ENCODE measurements around the gene MYT1.
A peak's percentile ranks its signal among the peaks of the same experiment; 100 is the strongest.

MYT1 gene

DNA sequence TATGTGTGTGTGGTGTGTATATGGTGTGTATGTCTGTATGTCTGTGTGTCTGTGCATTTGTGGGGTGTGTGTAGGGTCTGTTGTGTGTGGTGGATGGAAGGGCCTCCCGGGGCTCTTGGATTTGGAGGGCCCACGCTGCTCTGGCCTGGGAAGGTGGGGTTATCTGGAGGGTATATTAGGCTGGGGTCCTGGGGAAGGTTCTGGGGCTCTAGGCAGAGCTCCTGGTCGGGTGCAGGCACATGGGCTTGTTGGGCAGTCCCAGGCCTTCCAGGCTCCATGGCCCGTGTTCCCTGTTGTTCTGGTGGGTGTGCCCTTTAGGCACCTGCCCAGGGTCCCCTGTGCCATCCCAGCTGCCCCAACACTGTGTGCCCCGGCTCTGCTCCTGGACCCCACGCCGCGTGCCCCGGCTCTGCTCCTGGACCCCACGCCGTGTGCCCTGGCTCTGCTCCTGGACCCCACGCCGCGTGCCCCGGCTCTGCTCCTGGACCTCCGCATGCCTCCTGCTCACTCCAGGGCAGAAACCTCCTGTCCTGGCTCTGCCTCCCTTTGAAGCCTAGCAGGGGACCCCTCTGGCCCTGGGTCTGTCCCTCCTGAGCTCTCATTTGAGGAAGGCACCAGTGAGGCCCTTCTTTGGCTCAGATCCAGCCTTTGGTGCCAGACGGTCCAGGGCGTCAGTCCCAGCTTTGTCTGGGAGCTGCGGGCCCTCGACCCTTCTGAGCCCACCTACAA, 10.2 kb upstream of the MYT1 start:
- no peak for DNase-seq (ENCODE audit: low spot score)
- no peak for FAIRE-seq

DNA sequence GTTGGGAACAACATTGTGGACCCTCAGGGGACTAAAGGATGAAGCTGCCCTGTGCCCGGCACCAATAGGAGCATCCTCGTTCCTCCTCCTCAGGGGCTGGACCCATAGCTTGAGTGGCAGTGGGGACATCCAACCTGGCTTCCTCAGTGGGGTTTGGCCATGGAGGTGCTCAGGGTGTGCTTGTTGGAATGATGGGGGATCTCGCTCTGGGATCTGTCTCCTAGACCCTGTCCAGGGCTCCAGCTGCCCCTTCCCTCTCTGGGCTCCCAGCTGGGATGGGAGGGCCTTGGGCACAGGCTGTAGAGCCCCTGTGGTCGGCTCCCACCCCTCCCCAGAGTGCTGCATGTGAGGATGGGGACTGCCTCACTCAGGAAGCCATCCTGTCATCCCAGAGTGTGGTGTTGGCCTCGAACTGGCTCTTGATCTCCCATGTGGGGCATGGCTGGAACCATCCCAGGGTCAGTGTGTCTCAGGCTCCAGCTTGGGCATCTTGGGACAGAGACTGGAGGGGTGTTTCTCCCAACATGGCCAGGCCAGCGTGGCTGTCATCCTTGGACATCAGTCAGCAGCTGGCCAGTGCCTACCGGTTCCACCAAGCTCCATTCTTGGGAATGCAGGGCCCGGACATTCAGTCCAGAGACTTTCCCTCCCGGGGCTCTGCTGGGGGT, 9.5 kb upstream of the MYT1 start:
- DNase-seq (ENCODE audit: low spot score) (no peak), FAIRE-seq (no peak)

DNA sequence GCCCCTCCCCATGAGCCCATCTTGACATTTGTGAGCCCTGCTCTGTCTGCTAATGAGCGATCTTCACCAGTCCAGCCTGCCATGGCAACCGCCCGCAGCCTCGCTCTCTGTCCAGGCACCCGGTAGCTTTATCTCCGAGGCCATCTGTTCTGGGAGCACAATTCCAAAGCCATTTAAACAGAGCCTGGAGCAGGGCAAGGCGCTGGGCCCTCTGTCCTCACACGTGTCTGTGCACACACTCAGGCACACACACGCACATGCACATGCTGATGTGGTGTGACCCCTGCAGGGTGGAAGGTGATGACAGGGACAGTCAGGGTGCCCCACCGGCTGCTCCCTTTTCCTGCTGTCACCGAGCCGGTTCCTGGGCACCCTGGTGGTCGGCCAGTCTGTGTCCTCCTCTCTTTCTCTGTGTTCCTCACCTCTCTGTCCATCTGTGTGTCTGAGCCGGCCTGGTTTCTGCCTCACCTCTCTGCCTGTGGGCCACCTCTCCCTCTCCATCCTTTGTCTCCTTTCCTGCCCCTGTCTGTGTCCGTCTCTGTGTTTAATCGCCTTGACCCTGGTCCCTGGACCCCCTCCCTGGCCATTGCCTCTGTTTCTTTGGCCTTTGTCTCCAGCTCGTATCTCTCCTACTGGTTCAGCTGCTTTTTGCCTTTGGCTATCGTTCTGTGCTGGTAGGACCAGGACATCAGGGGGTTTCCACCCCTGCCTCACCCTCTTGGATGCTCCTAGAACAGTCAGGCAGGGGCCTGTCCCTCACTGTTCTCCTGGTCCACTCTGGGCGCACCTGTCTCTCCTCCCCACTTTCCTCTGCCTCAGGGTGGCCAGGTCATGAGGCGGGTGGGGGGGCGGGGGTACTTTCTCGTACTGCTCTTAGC, 8.8 kb upstream of the MYT1 start:
- FAIRE-seq (no peak), DNase-seq (ENCODE audit: low spot score) (no peak)

DNA sequence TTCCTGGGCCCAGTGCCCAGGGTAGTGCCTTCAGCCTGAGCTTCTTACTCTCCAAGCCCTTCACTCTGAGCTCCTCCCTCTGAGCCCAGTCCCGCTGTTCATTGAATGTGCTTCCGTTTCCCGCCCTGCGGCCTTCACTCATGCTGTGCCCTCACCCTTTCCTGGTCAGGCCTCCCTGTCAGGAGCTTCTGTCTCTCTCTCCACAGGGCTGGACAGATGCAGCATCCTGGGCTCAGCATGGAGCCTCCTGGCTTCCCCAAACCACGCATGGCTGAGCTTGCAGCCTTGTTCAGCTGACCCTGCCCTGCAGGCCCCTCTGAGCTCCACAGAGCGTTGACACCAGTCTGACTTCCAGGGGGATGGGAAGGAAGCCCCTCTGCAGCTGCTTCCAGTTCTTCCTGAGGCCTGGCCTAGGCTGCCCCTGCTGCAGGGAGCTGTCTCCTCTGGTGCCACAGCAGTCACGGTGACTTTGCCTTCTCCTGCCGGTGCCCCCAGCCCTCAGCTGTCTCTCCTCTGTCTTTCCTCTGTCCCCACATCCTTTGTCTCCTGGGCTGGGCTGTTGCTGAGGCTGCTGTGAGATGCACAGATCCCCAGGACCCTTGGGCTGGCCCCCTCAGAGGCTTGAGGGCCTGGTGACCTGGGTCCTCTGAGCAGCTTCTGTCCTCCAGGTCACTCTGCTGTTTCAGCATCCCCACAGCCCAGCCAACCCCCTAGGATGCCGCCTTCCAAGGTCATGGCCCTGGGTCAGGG, 7.9 kb upstream of the MYT1 start:
- DNase-seq (ENCODE audit: low spot score) (no peak), FAIRE-seq (no peak)

DNA sequence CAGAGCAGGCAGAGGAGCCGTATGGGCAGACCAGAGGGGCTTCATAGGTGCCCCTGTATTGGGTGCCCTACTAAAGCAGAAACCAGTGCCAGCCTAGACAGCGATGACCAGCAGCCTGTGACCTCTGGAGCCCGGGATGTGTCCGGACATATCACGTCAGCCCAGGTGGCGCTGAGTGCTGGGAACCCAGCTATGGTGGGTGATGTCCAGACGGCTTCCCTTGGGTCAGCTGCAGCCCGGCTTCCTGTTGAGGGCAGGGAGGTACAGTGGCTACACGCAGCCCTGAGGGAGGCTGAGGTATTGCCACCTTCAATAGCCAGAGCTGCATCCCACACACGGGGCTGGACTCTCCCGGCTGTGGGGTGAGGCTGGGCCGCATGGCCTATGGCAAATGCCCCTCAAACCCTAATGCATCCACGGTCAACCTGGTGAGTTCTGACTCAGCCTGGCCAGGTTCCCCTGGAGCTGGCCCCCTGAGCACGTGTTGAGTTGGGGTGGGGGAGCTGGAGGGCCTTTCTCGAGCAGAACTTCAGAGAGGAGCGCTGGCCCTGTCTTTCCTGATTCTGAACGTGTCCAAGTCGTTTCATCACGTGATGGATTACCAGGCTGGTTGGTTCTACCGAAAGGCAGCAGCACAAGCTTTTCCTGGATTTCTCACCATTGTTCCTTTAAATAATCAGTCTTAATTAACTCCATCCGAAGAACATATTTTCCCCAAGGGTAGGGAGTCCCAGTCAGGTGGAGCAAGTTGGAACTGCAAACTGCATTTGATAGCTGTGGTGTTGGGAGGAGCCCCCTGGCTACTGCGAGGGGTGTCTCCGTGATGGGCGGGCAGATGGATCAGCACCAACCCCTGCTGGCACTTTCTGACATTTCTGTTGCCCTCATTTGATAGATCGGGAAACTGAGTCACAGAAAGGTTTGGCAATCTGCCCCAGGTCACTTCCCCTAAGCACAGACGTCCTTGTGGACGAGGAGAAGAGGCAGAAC, 7.1 kb upstream of the MYT1 start:
- no peak for DNase-seq (ENCODE audit: low spot score)
- no peak for FAIRE-seq

DNA sequence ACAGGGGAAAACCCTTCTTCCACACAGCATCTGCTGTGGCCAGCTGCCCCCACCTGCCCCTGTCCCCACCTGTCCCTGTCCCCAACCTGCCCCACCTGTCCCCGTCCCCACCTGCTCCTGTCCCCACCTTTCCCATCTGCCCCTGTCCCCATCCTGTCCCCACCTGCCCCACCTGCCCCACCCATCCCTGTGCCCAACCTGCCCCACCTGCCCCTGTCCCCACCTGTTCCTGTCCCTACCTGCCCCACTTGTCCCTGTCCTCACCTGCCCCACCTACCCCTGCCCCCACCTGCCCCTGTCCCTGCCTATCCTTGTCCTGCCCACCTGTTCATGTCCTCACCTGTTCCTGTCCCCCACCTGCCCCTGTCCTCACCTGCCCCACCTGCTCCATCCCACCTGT, 6.4 kb upstream of the MYT1 start:
- DNase-seq (ENCODE audit: low spot score) (no peak), FAIRE-seq (no peak)

DNA sequence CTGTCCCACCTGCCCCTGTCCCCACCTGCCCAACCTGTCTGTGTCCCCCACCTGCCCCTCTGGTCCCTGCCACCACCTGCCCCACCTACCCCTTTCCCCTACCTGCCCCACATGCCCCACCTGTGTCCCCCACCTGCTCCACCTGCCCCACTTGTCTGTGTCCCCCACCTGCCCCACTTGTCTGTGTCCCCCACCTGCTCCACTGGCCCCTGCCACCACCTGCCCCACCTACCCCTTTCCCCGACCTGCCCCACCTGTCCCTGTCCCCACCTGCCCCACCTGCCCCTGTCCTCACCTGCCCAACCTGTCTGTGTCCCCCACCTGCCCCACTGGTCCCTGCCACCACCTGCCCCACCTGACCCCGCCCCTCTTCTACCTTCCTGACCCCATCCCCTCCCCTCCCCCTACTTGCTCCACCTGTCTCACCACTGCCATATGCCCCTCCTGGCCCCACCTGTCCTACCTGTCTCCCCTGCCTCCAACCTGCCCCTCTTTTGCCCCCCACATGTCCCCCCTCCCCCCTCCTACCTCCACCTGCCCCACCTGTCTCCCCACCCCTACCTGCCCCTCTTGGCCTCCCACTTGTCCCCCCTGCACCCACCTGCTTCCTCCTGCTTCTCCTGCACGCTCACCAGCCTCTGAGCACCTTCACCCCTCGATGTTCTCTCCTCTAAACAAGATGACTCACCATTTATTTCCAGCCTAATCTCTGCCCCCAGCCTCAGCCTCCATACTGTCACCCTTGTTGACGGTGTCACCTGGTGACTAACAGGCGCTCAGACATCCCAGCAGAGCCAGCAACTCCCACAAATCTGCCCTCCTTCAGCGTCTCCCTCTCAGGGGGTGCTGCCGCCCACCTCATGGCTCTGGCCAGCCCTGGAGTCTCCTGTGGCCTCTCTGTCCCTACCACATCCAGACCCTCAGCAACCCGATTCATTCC, 5.6 kb upstream of the MYT1 start:
- FAIRE-seq (no peak), DNase-seq (ENCODE audit: low spot score) (no peak)

DNA sequence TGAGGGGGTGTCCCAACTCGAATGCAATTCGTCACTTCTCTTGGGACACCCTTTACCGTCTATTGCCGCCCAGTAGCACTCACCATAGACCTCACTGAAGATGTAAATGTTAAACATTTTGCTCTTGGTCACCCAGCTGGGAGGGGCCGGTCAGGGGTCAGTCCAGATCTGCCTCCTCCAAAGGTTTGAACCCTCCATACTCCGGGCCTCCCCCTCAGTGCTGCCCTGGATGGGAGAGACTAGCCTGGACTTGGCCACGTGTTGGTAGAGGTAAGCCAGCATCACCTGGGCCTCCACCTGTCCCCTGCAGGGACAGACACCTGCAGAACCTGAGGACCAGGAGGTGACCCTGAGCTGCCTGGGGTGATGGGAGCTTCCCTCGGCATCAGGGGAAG, 5.0 kb upstream of the MYT1 start:
- FAIRE-seq = no peak
- no peak for DNase-seq (ENCODE audit: low spot score)

DNA sequence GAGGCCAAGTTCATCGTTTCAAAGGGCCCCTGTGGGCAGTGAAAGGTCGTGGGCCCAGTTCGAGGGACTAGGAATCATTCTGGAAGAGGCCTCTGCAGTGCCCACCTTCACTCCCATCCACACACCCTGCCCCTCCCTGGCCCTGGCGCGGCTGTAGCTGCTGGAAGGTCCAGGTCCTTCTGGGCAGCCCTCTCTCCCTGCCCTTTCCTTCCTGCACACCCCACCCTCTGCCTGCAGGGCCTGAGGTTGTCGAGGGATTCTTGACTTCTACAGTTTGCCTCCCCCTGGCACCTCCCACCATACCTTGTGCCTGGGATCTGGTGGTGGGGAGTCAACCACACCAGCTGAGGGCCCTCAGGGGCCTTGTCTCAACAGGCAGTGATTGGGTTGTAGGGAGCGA, 4.5 kb upstream of the MYT1 start:
- FAIRE-seq = no peak
- DNase-seq (ENCODE audit: low spot score) = no peak

DNA sequence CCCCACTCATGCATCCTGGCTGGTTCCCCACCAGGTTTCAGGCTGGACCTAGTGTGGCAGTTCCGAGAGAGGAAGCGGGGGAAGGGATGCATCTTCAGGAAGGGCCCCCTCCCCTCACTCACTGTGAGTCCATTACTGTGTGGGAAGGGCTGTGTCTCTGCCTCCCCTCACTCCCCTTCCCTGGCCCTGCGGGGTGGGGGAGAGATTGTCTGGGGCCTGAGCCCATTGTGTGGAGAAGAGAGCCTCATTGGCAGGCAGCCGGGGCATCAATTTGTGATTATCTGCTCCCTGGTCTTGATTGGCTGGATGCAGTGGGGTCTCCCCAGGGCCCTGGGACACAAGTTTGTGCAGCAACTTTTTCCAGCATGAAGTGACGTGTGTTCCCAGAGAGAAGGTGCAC, 4.1 kb upstream of the MYT1 start:
- no peak for DNase-seq (ENCODE audit: low spot score)
- FAIRE-seq = no peak

DNA sequence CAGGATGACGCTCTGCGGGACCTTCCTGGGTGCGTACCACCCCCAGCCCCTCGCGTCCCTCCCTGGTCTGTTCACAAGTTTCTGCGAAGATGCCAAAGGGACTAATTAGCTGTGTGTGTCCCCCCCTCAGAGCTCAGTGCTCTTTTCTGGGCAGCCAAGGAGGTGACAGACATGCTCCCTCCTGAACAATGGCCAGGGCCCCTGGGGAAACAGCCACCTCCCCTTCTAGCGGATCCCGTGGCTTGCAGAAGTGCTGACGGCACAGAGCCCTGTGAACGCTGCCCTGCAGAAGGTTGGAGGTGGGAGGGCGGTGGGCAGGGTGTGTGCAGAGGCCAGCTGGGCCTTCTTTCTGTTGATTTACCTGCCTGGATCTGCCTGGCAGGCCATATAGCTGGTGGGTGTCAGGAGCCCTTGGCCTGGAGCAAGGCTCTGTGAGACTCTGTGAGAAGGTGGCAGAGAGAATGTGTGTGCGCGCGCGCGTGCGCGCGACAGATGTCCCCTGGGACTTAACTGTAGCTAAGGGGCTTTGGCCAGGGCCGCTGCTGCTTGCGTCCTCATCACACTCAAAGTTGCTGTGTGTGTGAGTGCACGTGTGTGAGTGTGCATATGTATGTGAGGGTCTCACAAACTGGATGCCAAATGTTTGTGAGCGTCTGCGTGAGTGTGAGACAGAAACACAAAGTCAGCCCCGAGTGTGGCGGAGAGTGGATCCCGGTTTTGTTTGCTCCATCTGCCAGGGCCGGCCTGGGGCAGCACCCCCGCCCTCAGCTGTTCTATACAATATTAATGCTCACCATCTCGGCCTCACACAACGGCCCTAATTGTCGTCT, 3.5 kb upstream of the MYT1 start:
- FAIRE-seq (no peak), DNase-seq (ENCODE audit: low spot score) (no peak)

DNA sequence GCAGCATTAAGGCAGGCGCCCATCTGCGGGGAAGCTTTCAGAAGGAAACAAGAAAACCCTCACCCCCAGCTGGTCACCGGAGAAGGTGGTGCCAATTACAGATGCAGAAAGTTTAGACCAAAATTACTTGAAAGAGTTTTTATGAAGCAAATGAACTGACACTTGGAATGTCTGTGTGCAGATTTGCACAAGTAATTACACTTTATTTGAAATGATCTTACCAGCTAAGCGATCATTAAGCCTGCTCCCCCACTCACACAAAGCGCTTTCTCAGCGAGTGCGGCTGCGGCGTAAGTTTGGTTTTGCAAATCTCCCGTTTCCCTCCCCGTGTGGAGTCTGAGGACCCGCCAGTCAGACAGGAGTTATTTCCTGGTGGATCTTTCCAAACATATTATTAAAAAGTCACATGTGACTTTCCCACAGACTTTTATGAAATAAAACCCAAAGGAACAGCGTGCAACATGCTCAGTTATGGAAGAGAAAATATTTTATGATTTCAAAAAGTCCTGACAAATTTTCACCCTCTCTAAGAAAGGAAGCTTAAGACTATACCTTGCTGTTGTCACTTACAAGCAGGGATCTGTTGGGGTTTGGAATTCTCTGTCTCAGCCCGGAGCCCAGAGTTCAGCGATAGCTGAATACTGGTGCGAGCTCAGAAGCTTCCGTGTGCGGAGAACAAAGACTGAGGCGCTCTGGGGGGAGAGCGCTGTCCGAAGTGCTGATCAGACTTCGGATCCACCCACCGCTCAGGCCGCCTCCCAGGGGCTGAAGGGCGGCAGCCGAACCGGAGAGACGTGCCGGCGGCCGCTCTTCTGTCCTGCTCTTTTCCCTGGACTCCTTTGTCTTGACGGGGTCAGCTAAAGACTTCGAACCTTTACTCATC, 2.7 kb upstream of the MYT1 start:
- peak; percentile 69 for DNase-seq (ENCODE audit: low spot score)
- FAIRE-seq = no peak

DNA sequence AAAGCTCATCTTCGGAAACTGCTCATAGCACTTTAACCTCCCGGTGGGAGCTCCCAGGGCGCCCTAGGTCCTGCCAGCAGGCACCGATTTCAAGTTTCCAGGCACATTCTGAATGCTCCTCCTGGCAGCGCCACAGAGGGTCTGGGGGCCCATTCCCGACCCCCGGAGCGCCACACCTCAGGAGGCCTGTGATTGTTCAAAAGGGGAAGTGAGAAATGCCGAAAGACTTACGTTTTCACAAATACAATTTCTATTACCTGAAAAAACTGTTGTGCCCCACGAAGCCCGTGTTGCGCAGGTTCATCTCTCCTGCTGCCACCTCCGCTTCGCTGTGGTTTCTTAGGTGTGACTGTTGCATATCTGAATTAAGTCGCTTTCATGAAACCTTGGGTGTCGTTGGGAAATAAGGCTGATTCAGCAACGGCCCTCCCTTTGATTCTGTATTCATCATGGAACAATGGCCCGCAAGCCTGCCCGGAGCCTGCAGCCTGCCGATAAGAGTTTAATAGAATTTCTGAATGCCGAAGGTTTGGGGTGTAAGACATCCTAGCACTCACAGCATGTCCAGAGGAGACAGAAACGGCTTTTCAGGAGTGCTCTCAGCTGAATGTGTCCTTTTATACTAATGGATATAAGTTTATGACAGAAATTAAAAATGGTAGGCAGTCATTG, 1.9 kb upstream of the MYT1 start:
- no peak for FAIRE-seq
- DNase-seq (ENCODE audit: low spot score) = no peak

DNA sequence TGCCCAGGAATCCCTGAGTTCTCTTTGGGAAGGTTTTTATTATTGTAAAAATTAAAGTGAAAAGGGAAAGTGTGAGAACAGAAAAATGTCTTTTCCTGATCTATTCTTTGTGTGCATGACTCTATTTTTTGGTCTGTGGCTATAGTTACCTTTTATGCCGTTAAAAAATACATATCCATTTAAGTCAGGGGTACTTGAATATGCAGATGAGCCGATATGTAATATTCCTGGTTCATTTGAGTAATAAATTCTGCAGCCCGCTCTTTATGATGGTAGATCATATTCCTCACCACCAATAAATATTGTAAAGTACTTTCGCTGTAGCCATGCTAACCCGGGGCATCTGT, 503 bp upstream of the MYT1 start:
- FAIRE-seq (no peak), DNase-seq (ENCODE audit: low spot score) (no peak)

DNA sequence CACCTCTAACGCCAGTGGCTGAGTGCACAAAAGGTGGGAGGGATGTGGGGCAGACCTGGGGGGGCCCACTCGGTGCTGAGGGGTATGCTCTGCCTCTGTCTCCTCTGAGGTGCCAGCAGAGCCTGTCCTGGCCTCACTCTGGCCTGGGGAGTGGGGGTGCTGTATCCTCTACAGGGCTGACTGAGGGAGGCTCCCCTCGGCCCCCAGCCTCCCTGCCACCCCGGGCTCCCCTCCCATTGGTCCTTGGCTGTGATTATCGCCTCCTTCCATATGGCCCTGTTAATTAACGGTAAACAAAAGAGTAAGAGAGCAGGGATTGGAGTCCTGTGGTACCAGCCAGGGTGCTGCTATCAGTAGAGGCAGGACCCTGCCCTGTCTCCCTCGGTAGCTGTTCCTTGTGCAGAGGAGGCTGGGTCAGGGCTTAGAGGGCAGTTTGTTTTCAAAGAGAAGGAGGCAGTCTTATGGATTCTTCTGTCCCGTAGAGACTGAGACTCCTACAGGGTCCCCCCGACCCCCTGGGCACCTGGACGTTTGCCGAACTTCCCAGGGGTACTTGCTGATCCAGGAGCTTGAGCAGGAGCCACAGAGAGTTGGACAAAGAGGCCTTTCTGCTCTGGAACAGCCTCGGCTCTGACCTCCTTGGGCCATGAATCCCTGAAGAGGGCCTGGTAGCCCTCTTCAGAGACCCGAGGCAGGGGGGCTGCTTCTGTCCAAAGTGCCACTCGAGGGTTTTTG, 1.8 kb downstream of the MYT1 start:
- DNase-seq (ENCODE audit: low spot score) = no peak

More for the DNA sequence above, 1.8 kb downstream of the MYT1 start:
- FAIRE-seq = no peak

Data from urothelium cell line (cell line).